GM21825 (cell line): ENCODE results near the gene KIF23.
A peak's percentile ranks its signal among the peaks of the same experiment; 100 is the strongest.

Source experiments
- ATAC-seq: cut with Tn5 transposase; IDR thresholded peaks from one replicate; pipeline ENCODE4 v1.9.1; 2021; ENCODE audit warnings: mild to moderate bottlenecking, moderate library complexity; ENCODE audit not compliant: unreplicated experiment

The KIF23 gene

DNA sequence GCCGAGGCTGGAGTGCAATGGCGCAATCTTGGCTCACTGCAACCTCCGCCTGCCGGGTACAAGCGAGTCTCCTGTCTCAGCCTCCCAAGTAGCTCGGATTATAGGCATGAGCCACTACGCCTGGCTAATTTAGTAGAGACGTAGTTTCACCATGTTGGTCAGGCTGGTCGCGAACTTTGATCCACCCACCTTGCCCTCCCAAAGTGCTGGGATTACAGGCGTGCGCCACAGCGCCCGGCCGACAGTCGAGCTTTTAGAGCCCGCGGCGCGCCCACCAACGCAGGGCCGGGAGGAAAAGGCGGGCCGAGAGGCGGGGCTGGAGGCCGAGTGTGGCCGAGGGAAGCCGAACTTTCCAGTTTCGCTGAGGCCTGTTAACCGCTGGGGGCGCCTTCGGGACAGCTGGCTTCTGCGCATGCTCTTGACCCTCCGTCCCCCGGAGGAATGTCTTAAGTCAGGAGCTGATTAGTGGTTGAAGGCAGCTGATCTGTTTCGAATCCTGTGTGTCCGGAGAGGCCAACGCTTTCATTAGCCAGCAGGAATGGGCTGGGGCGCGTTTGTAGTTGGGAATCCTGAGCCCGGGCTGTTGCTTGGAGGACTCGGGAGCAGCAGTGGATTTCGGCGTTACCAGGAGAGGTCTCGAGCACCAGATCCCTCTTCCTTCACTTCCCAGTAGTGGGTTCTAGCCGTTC is 48.5 kb downstream of the KIF23 start:
- peak; percentile 92 for ATAC-seq

DNA sequence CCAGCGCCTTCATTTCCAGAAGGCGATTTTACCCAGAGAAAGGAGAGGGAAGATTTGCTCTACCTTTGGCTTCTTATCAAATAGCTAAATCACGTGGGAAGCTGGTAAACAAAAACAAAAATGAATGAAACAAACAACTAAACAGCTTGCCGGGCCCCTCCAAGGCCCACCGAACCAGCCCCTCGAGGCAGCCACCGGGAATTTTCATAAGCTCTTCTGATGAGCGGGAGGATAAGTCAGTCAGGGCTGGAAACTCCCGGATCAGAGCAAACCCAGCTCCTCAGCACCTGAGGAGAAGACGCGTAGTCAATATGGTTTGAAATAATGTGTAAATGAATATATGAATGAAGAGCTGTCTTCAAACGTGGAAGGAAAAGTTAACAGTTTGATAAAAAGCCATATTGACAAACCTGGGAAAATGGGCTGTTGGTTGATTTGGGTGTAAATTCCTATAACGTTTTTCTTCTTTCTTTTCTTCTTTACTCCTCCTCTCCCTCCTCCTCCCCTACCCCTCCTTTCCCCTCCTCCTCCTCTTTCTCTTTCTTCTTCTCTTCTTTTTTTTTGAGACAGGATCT is 49.1 kb downstream of the KIF23 start:
- no peak for ATAC-seq

DNA sequence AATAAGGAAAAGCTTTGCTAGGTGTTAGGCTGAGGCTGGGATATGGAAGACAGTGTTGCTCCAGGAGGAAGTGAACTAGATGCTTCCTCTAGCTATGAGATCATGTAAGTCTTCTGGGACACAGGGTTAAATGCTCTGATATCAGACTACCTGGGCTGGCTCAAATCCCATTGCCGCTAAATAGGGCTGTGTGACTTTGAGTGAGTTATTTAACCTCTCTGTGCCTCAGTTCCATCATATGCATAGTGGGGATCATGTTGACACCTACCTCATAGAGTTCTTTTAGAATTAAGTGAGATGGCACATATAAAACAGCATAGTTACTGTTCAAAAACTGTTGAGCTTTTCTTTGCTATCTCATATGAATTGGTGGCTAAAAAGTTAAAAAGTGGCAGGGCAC is 51.1 kb downstream of the KIF23 start:
- ATAC-seq = no peak

DNA sequence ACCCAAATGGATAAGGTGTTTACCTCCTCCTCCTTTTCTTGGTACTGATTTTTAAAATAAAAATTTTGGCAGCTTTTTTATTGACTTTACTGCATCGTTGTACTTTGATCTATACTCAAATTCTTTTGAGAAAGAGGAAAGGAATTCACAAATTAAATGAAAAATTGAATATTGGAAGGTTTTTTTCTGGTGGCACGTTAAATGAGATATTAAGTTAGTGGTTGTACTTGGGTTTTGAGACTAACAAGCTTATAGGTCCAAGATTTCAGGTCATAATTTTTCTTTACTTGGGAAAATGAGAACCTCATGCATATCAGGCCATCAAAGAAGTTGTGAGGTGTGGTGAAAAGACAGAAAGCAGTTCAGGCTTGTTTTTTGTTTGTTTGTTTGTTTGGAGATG is 52.6 kb downstream of the KIF23 start:
- ATAC-seq = no peak

DNA sequence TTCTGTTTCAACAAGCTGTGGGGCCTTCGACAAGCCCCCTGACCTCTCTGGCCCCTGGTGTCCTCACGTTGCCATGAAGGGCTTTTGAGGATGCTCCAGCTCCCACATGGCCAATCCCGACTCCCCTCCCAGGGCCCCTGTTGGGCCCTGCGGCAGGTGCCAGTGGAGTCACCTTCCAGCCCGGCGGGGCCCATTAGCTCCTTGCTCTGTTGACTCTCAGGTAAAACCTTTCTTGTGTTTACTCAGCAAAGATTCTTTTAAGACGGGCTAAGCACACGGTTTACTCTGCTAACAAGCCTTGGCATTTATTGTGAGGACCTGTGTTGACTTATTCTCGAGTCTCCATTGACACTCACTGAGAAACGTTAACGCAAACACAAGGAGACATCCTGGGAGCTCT is 53.5 kb downstream of the KIF23 start:
- no peak for ATAC-seq

DNA sequence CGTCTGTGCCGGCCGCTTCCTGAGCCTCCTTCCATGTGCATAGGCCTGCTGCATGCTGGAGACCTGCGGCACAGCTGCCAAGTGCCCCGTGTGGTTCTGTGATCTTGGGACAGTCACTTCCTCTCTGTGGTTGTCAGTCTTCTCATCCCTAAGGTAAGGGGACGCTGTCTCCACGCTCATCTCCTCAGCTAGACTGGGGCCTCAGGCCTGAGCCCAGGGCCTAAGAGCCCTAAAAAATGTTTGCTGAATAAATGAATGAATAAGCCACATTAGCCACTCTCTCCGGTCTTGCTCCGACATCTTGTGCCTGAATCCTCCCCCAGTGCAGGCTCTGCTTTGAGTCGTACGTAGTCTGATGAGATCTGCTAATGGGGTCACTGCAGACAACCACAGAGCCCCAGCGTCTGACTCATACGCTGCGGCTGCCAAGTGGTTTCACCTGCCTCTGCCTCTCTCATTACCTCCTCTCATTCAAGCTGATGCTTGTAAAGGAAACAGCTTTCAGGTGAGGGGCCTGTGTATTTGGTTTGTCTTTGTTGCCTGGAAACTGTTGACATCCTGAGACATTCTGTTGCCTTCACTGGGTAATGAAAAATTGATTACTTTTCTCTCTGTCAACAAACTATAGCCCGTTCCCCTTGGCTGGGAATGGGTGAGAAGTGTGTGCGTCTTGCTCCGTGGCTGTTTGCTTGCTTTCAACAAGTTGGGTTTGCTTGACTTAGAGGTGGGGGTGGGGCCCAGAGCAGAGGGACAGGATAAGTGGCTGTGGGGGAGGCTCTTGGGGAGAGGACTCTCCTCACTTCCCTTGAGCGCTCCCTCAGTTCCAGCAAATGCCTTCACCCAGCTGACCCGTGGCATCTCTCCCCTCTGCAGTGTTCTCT is 54.3 kb downstream of the KIF23 start:
- no peak for ATAC-seq

DNA sequence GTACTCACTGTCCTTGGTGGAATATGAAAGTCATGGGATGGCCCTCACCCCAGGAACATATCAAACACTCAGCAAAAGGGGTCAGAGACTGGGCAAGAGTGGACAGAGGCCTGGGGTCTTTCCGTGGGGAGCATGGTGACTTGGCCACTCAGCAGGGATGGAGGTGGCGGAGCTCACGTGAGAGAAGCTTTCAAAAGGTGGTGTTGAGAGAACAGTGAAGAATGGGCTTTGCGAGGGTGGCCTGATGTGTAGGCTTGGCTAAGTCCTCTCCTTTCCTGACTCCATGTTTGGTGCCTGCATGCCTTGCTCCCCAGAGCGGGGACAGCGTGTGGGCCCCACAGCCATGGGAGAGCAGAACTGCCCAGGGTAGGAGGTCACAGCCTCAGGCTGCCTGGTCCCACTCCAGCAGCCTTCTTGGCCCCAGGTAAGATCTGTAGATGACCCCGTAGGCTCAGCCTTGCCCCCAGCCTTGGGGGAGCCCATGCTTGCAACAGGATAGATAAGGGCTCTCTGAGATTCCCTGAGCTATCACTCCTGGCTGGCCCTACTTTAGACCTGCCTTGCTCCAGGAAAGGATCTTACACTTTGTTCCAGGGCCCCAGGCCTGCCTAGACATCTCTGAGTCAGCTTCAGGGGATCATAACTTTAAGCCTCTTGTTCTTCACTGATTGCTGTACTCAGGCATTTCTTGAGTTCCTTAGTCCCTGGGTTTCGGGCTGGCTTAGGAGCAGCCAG is 55.5 kb downstream of the KIF23 start:
- ATAC-seq = no peak

DNA sequence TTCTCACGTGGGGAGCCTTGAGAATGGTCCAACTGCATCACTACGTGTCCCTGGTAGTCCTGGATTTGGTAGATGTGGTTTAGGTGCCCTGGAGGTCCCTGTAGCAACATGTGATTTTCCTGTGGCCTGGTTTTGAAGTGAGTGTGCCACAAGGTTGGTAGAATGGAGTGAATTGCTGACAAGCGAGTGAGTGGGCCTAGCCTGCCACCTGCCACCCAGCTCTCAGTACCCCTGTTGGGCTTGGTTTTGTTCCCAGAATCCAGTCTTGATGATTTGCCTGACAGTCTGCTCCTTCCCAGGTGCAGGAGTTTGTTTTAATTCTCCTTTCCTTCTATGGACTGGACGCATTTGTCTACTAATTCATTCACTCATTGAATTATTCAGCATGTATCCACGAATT is 57.9 kb downstream of the KIF23 start:
- ATAC-seq = no peak

DNA sequence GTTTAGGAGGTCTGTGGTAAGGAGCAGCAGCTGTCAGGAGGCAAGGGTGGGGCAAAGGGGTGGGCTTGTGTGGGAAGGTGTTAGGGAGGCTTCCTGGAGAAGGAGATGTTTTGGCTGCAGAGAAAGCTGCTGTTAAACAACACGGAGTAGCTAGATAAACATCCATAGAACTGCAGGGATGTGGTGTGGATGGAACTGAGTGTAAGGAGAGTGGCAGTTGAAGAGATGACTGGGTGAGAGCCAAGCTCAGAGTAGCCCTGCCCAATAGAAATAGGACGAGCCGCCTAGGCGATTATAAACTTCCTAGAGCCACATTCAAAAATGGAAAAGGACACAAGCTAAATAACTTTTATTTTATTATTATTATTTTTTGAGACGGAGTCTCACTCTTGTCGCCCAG is 58.4 kb downstream of the KIF23 start:
- ATAC-seq = no peak

DNA sequence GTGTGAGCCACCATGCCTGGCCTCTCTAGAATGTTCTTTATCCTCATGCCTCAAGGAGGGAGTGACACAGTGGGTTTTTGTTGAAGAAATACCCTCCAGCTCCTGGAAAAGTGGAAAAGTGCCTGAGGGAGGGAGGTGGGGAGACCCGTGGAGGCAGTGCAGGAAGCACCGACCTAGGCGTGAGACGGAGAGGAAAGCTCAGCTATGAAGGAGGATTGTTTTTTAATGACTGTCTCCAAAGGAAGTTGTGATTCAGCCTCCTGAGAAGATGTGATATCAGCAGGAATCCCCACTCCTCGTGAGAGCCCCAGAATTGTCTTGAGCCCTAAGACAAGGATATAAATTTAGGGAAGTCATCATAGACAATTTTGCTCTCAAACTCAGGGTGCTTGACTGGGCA is 60.1 kb downstream of the KIF23 start:
- ATAC-seq = no peak

DNA sequence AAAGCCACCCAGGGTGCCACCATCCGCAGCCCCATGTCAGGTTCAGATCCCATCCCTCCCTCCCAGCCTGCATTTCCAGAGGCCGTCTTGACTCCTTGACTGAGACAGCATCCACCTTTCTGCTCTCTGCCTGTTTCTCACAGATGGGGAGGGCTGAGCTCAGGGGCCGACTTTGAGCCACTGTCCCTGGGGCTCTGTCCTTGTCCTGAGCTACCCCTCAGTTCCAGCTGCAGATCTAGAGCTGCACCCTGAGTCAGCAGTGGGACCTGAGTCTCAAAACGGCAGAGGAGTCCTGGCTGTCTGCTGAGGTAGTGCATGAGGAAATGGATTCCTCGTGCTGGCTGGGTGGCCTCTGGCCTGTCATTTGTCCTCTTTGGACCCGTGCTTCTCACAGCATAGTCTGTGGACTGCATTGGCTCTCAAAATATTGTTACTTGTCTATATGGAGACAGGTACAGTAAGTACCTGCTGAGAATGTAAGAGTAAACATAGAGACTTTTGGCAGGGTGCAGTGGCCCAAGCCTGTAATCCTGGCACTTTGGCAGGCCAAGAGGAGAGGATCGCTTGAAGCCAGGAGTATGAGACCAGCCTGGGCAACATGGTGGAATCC is 60.8 kb downstream of the KIF23 start:
- ATAC-seq = no peak

DNA sequence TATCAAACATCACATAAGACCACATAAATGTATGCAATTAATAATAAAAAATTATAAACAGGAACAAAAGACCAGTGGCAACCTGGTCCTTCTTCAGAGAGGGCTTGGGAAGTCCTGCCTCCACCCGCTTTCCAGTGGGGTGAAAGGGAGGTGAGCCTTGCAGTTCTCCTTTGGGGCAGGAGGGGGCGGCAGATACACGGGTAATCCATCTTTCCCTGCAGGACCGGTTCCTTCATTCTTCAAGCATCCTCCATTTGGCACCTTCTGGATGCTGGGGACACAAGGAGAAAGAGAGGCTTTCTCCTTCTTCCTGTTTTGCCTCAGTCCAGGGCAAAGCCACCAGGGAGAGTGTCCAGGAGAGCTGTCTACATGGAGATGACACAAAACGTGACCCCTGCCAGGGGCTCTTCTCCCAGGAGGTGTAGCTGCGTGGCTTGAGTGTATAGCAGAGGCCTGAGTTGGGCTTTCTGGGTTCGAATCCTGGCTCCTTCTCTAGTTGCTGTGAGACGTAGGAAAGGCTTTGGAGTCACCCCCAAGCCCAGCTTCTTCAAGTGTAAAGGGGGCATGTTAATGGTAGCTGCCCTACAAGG is 61.7 kb downstream of the KIF23 start:
- ATAC-seq = no peak

DNA sequence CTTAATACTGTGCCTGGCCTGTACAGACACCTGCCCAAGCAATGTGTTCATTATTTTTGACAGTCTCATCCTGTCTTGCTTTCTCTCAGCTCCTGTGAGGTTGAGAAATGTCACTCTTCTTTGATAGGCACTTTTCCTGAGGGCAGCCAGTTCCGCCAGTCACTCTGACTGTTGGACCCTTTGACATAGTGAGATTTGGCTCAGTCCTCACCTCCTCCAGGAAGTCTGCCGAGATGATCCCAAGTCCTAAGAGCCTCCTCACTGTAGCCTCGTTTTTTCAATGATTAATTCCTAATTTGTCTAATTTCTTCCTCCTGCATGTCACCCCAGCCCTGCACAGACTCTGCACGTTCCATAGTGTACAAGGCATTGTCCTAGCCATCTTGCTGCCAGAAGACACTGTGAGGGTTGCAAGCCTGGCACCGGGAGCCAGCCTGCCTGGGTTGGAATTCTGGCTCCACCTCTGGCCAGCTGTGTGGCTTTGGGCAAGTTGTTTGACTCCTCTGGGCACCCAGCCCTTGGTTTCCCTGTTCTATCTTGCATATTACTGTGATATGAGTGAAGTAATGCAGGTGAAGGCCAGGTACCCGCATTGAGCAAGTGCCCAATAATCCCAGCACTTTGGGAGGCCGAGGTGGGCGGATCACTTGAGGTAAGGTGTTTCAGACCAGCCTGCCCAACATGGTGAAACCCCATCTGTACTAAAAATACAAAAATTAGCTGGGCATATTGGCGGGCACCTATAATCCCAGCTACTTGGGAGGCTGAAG is 62.7 kb downstream of the KIF23 start:
- no peak for ATAC-seq

DNA sequence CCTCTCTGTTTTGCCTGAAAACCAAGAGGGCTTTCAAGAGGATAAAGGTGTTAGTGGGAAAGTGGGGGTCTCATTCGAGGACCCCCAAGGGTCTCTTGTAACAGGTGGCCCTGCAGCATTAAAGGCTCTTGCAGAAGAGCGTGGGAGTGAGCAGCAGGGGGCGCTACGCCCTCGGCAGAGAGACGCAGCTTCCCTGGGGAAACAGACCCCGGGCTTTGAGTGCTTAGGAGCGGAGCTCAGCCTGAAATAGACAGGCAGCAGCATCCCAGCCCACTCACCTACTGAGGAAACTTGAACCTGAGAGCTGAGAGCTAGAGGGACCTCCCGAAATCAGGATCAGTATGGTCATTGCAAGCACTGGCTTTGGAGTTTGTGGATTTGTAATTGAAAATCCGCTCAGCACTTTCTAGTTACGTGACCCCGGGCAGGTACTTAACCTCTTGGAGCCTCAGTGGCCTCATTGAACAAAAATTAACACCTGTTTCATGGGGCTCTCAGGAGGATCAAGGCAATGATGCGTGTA is 64.2 kb downstream of the KIF23 start:
- no peak for ATAC-seq

DNA sequence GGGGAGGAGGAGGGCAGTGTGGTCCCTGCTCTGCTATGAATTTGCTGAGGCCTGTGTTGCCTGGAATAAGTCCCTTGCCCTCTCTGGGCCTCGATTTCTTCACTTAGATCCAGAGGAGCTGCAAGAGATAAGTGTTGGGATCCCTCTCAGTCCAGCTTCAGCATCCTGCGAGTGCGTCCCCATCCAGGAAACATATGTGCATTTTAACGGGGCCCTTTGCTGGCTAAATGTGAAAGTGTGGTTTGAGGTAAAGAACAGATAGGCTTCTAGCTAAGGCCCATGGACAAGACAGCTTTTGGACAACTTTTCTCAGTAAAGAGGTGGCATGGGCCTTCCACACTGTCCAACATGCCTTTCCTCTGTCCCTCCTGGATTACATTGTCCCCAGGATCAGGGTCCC is 64.9 kb downstream of the KIF23 start:
- ATAC-seq = no peak

DNA sequence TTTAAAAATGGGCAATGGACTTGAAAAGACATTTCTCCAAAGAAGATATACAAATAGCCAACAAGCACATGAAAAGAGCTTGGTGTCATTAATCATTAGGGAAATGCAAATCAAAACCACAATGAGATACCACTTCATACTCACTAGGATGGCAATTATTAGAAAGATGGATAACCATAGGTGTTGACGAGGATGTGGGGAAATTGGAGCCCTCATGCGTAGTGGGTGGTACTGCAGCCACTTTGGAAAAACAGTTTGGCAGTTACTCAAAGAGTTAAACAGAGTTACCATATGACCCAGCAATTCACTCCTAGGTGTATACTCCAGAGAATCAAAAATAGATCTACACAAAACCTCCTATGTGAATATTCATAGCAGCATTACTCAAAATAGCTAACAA is 65.8 kb downstream of the KIF23 start:
- no peak for ATAC-seq

DNA sequence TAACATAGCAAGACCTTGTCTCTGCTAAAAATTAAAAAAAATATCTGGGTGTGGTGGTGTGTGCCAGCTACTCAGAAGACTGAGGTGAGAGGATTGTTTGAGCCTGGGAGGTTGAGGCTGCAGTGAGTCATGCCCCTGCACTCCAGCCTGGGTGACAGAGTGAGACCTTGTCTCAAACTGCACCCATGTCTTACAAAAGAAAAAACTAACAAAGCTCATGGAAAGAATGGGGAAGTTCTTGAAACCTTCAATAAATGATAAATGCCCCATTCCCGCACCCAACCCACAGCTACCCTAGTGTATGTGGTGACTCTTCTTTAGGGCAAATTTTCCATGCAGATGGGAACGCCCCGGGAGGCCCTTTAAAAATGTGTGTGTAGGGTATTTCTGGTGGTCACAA is 66.8 kb downstream of the KIF23 start:
- ATAC-seq = no peak

DNA sequence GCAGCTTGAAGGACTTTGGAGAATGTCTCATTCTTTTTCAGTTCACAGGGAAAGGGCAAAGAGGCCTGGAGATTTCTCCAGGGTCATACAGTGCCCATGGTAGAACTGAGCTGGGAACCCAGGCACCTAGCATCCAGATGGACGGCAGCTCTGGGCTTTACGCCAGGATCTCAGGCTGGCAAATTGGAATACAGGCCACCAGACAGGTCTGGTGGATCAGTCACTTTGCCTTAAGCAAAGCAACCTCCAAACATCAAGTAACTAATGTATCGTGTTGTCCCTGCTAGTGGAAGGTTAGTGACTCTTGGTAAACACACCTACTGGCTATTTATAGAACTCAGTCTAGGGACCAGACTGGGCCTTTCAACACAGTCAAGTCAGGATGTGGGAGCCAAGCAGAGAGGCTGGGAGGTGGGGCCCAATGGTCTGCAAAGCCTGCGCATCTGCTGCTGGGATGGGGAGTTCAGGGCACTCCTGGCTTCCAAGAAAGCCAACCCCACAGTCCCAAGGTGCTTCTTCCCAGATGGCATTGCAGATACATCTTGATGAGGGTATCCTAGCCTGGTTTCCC is 68.6 kb downstream of the KIF23 start:
- no peak for ATAC-seq

DNA sequence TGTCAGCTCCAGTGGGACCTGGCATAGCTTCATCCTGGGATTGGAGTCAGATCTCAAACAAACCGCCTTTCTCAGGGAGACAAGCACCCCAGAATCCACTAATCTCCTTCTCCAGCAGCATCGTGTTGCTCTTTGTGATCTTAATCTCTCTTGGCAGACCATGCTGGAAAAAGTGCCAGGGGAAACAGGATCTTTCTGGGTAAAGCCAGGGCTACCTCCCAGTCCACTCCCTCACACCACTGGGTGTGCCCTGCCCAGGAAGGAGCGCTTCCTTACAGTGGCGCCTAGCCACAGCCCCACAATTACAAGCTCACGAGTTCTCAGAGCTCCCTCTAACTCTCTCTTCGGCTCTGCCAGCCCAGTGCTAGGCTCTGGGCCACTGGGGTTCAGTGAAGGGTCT is 70.7 kb downstream of the KIF23 start:
- no peak for ATAC-seq
